GM18526 (cell line): ENCODE results near the gene ATP9A.

ENCODE experiments used
- POLR2A ChIP-seq: IDR thresholded peaks from 3 replicates; pipeline ENCODE4 v1.6.1; 2011; ENCODE audit not compliant: insufficient read length; ENCODE audit errors: extremely low read depth

The ATP9A gene, protein sequence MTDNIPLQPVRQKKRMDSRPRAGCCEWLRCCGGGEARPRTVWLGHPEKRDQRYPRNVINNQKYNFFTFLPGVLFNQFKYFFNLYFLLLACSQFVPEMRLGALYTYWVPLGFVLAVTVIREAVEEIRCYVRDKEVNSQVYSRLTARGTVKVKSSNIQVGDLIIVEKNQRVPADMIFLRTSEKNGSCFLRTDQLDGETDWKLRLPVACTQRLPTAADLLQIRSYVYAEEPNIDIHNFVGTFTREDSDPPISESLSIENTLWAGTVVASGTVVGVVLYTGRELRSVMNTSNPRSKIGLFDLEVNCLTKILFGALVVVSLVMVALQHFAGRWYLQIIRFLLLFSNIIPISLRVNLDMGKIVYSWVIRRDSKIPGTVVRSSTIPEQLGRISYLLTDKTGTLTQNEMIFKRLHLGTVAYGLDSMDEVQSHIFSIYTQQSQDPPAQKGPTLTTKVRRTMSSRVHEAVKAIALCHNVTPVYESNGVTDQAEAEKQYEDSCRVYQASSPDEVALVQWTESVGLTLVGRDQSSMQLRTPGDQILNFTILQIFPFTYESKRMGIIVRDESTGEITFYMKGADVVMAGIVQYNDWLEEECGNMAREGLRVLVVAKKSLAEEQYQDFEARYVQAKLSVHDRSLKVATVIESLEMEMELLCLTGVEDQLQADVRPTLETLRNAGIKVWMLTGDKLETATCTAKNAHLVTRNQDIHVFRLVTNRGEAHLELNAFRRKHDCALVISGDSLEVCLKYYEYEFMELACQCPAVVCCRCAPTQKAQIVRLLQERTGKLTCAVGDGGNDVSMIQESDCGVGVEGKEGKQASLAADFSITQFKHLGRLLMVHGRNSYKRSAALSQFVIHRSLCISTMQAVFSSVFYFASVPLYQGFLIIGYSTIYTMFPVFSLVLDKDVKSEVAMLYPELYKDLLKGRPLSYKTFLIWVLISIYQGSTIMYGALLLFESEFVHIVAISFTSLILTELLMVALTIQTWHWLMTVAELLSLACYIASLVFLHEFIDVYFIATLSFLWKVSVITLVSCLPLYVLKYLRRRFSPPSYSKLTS

DNA sequence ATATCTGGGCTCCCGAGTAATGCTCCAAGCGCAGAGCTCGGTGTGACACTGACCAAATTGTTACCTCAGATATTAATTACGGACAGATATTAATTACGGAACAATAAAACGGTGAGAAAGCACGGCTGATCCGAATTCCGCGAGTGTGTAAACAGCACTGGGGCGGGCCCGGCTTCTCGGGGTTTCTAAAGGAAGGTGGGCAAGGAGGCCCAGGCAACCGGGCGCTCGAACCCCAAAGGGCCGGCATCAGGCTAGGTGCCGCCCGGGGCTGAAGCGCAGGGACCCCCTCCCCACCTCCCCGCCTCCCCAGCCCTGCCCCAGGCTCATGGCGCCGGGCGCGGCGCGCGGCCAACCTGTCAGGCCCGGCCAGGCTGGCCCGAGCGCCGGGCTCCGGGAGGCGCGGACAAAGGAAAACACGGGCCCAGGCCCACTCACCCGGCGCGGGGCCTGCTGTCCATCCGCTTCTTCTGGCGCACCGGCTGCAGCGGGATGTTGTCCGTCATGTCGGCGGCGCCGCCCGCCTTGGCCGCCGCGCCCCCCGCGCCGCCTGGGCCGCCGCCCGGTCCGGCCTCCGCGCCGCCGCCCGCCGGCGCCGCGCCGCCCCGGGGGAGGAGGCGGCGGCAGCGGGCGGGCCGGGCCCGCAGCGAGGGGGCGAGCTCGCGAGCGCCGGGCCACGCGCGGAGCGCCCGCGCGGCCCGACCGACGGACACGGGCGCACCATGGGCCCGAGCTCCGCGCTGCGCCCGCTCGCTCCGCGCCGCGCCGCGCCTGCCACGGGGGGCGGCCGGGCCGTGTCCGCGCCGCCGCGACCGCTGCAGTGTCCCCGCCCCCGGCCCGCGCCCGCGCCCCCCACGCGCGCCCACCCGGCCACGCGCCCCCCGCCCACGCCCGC is at the start of gene ATP9A:
Gene ATP9A, minus strand, starts transcription at position 524 of the 892 bp plus-strand sequence. Its CDS starts 21 bp downstream, at position 503.
- no peak for TF ChIP-seq POLR2A

DNA sequence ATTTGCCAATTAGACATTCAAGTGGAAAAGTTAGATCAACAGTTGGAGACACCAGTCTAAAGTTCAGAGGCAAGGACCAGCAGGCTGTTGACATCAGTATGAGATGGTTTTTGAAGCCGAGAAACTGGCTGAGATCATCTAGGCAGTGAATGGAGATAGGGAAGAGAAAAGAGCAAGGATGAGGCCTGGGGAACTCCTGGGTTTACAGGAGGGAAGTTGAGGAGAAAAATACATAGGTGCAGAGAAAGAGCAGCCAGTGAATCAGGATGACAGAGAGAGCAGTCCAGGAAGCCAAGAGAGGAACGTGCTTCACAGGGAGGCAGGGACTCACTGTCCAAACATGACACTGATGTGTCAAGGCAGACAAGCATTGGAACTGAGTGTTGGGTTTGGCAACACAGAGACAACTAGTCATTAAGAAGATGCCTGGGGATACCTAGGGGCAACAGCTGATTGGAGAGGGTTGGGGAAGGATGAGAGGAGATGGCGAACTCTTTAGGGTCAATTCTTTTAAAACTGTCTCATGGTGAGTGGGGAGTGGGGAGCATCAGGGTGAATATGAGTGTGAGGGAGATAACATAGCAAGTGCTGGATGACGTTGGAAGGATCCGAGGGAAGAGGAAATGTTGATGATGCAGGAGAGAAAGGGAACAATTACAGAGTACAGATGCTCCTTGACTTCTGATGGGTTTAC is 47.3 kb upstream of the ATP9A start:
- no peak for TF ChIP-seq POLR2A

DNA sequence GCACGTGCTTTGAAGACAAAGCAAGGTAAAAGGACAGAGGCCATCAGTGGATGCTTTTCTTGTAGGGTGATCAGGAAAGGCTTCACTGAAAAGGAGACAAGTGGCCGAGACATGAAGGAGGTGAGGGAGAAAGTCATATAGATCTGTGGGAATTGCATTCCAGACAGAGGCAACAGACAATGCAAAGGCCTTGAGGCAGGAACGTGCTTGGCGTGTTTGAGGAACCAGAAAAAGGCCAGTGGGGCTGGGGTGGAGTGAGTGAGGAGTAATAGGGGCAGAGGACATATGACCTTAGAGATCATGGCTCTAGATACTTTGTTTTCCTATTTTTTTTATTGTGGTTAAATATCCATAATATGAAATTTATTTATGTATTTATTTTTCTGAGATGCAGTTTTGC is 44.7 kb upstream of the ATP9A start:
- TF ChIP-seq POLR2A = no peak

DNA sequence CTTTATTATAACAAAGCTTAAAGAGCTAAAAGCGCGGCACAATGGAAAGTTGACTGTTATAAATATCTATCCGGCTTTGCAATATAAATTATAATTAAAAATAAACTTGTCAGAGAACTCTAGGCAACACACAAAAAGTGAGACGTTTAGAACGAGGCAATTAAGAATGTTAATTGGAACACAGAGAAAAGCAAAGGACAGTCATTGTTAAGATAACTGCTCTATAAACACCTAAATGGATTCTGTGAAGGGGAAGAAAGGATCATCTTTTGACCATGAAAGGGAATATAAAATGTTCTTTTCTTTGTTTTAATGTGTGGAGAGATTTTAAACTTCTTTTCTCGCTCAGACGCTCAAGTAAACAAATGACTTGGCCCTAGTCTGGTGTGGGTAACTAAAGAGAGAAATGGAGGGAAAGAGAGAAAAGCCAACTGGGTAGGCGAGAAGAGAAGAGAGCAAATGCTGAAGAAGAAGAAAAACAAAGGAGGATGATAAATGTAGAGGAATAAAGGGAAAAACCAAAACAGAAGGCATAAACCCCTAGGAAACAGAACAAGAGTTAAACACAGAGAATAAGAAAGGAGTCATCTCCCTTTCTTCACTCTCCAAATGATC is 43.4 kb upstream of the ATP9A start:
- no peak for TF ChIP-seq POLR2A

DNA sequence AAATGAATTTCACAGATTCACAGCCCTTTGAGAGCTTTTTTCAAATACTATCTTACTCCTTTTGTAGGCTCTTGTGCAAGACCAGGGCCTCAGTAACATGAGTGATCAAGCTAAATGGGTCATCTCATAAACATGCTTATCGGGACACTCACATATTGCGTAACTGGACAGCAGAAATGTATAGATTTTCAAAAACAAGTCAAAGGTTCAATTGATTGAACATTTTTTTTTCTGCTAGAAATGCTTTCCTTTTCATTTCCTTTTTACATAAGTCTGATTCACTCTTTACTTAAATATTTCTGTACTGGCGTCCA is 42.8 kb upstream of the ATP9A start:
- TF ChIP-seq POLR2A = no peak

DNA sequence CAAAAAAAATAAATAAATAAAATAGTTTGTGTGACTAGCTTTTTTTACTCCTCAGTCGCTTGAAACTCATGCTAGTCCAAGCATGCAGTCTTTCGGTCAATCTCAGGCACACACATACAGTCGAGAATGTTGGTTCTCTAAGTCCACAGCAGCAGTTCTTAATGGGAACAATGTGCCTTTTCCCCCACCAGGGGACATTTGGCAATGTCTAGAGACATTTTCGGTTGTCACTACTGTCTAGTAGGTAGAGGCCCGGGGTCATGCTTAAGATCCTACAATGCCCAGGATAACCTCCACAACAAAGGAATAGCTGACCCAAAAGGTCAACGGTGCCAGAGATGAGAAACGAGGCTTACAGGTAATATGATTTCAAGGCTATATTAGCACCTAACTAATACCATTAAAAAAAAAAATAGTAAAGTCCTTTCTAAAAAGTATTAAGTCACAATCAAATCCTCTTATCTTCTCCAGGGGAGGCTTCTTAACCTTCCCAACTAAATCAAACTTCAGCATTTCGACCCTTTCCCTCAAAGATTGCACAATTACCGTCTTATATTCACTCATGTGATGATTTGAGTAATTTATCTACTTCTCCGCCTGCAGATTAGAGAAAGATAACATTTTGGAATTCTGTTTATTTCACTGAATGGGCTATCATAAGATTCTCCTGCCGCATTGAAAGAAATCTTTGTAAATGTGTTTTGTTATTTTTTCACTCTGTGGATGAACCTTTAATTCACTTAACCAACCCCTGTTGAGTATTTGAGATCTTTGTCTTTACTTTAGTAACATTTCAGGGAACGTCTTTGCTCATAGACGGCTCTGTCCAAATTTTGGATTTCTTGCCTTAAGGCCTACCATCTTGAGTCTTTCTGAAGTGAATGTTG is 42.2 kb upstream of the ATP9A start:
- TF ChIP-seq POLR2A = no peak

DNA sequence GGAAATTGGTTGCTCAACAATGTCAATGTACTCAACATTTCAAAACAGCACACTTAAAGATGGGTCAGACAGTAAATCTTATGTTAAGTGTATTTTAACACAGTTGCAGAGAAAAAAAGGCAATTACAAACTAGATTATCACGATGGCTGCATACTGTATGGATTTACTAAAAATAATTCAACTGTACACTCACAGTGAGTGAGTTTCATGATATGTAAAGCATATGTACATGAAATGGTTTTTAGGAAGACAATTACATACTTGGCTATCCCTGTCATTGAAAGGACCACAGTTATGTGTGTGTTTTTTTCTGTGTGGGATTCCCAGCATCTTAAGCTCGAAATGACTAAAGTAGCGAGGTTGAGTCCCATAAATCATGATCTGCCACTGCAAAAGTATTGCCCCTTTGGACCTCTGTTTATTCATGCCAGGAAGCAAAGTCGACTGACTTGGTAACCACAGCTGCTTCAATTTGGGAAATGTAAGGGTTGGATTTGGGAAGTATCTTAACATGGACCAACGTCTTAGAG is 39.6 kb upstream of the ATP9A start:
- TF ChIP-seq POLR2A = no peak

DNA sequence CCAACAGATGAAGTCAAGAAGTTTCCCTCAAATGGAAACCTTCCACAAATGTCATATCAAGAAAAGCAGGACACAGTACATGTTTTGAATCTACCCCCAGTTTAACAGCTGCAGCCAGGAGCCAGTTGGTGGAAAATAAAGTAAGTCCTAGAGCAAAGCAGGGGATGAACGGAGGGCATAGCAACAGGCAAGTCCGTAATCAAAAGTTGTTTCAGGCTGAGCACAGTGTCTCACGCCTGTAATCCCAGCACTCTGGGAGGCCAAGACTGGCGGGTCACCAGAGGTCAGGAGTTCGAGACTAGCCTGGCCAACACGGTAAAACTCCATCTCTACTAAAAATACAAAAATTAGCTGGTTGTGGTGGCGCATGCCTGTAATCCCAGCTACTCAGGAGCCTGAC is 36.6 kb upstream of the ATP9A start:
- no peak for TF ChIP-seq POLR2A

DNA sequence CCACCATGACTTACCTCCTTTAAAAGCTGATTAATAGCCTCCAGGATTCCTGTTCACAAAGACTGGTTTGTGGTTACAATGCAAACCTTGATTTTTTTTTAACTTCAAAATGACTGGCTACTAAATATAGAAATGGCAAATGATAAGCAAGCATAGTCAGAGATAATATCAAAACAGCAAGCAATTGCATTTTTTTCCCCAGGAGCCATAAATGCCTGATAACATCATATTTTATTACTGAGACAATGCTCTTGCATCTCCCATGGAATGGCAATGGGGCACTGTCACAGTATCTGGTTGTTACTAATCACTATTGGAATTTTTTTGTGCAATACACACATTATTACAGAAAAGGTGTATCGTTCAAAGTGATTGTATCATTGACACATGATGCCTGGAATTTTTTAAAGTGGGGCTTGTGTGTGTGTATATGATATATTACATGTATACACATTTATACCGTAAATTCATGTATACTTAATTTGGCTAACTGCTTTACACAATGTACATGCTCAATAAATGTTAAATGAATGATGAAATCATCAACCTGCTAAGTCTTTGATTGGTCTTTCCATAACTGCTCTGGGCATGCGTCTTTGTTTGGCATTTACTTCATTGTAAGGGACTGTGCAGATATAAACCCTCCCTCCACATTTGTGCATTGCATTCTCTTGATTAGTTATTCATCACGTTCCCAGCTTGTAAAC is 35.1 kb upstream of the ATP9A start:
- TF ChIP-seq POLR2A = no peak

DNA sequence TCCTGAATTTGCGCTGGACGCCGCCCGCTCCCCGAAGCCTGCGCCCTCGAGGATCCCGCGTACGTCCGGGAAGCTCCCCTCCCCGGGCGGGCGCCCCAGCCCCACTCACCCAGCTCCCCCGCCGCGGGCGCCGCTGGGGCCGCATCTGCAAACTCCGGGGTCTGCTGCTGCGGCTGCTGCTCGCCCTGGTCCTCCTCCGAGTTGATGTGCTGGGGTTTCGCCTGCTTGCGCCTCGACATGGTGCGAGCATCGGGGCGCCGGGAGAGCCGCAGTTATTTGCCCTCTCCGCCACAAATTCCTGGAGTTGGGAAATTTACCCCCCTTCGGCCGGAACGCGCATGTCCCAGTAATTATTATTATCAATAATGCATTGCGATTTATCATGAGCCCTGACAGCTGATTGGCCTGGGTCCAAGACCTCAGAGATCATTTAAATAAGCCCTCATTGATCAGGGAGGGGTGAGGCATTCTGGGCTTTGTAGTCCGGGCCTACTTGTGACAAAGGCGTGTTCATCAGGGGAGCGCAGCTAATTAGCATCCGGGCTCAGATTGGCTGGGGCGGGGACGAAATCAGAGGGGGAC is 34.1 kb upstream of the ATP9A start, which contains the start of gene SALL4:
Gene SALL4, minus strand, starts transcription at position 352 of the 582 bp plus-strand sequence. Its CDS starts 113 bp downstream, at position 239.
- no peak for TF ChIP-seq POLR2A

DNA sequence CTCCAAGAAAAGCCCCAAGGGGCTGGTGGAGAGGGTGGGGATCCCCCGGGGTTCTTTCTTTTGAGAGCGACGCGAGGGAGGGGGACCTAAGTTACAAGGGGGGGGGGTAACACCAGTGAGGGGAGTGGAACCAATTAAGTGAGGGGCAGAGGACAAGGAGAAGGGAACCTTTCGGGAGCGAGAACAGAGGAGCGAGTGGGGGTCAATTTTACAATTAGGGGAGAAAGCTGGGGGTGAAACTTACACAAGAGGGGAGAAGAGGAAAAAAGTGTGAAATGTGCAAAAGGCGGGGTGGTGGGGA is 33.6 kb upstream of the ATP9A start:
- no peak for TF ChIP-seq POLR2A
